Activated CD4-positive, alpha-beta memory T cell treated with anti-CD3 and anti-CD28 coated beads, Interleukin-2, amount 10 ng/mL, durations not matched to agents 7 days and 5 days (primary cell): Measurements from ENCODE around the gene MYOM3. TPM values are rescaled to one million over a fixed set of nuclear protein-coding genes. Genes with fewer than 3 reads are reported as not detected.

Experiments
- CTCF ChIA-PET: fragments of 350-600 bp; sonication (Branson Sonifier 250); formaldehyde crosslinking; loops from one replicate; lab custom pipeline; 2021; ENCODE audit warnings: antibody characterized with exemption, inconsistent platforms; lab: Charles Lee
- POLR2A ChIA-PET: fragments of 350-600 bp; sonication (Branson Sonifier 250); formaldehyde crosslinking; loops from one replicate; lab custom pipeline; 2021; ENCODE audit warnings: antibody characterized with exemption; lab: Charles Lee
- DNase-seq: peaks from one replicate; pipeline ENCODE4 v3.0.0-alpha.2; 2020
- H3K27ac Mint-ChIP-seq: one replicate; pipeline ENCODE4 v1.8.0; 2021; ENCODE audit warnings: mild to moderate bottlenecking, mixed read lengths
- H3K27me3 Mint-ChIP-seq: one replicate; pipeline ENCODE4 v1.8.0; 2021; ENCODE audit warnings: mixed read lengths
- H3K36me3 Mint-ChIP-seq: one replicate; pipeline ENCODE4 v1.8.0; 2021; ENCODE audit warnings: low read depth, mixed read lengths
- H3K4me1 Mint-ChIP-seq: one replicate; pipeline ENCODE4 v1.8.0; 2021; ENCODE audit warnings: mixed read lengths
- H3K4me3 Mint-ChIP-seq: one replicate; pipeline ENCODE4 v1.8.0; 2021; ENCODE audit warnings: mild to moderate bottlenecking, mixed read lengths
- H3K9me3 Mint-ChIP-seq: one replicate; pipeline ENCODE4 v1.8.0; 2021; ENCODE audit warnings: mixed read lengths
- total RNA-seq, 2 experiments: library from RNA; stranded (reverse); gene quantifications; one replicate each; pipeline ENCODE4 v1.2.3, GENCODE V29; 2021

The MYOM3 gene
- total RNA-seq, 2 experiments from 2014 or later, result not detected

- peaks cover 18% of the 10 kb centered on the region for H3K4me1 Mint-ChIP-seq
- no peak overlapping the region for H3K4me3 Mint-ChIP-seq
- H3K27me3 Mint-ChIP-seq, result peaks cover 12% of the 10 kb centered on the region
- H3K27ac Mint-ChIP-seq, result no peak overlapping the region
- ChIA-PET CTCF (interaction anchor here (0.7 kb wide), 1 partner anchor 37 kb away, joined by 5 read pairs; no protein-coding TSS in a partner anchor), POLR2A (no interaction called here)
- no peaks in the 10 kb centered on the region for H3K36me3 Mint-ChIP-seq
- H3K9me3 Mint-ChIP-seq, result no peaks in the 10 kb centered on the region
- no peak for DNase-seq
Measured at GRCh38 chr1:24108334-24109165, 3.4 kb downstream of the MYOM3 start.

DNA sequence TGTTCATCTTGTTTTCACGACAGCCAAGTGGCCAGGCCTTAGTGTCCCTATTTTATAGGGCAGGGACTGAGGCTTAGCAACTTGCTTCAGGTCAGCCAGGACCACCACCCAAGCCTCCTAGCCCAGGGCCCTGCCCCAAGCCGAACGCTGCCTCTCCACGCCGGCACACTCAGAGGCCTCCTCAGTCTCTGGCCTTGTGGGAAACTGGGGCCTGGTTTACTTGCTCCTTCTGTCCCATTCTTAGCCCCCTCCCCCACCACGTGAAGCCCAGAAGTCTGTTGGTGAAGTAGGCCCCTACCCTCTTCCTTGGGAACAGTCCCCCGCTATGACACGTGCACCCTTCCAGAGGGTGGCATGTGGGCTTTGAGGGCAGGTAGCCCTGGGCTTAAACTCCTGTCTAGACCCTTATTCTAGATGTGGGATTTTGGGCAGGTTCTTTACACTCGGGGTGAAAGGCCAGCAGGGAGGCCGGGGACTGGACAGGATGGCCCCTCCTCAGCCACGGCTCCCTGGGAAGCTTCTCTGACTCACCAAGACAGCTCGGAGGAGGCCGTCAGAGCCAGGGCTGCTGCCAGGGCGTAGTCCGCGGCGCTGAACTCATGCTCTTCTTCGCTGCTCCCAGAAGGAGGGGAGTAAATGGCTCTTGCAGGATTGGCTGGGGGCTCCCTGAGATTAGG is 4.3 kb downstream of the MYOM3 start:
- no peak for DNase-seq
- POLR2A ChIA-PET, result no interaction called here
- CTCF ChIA-PET, result no interaction called here
- no peaks in the 10 kb centered on the region for H3K36me3 Mint-ChIP-seq
- peaks cover 16% of the 10 kb centered on the region for H3K4me1 Mint-ChIP-seq
- no peaks in the 10 kb centered on the region for H3K9me3 Mint-ChIP-seq
- no peak overlapping the region for H3K4me3 Mint-ChIP-seq
- peaks cover 9% of the 10 kb centered on the region for H3K27me3 Mint-ChIP-seq
- no peak overlapping the region for H3K27ac Mint-ChIP-seq

GRCh38 chr1:24105368-24106160 is 6.4 kb downstream of the MYOM3 start:
- POLR2A ChIA-PET, result interaction anchor here (0.6 kb wide), 1 partner anchor 76 kb away, joined by 3 read pairs; no protein-coding TSS in a partner anchor
- H3K4me3 Mint-ChIP-seq, result no peak overlapping the region
- peaks cover 8% of the 10 kb centered on the region for H3K4me1 Mint-ChIP-seq
- no peaks in the 10 kb centered on the region for H3K9me3 Mint-ChIP-seq
- H3K36me3 Mint-ChIP-seq, result no peaks in the 10 kb centered on the region
- no peak for DNase-seq
- CTCF ChIA-PET, result no interaction called here
- H3K27me3 Mint-ChIP-seq, result peaks cover 2% of the 10 kb centered on the region
- H3K27ac Mint-ChIP-seq, result no peak overlapping the region

DNA sequence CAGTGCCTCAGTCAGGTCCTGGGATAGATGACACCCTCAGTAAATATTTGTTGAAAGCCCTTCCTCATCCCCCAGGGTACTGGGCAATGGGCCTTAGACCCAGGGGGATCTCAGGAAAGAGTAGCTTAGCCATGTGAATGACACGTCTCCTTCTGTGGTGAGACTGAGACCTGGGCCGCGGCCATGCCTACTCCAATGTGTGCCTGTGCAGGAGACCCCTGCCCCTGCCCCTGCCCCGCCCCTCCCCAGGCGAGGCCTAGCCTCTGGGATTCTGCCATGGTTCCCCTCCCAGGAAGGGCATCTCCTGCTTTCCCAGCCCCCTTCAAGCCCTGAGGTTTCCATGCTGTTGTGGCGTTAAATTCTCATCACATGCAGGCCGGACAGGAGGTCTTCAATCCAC is 7.1 kb downstream of the MYOM3 start:
- POLR2A ChIA-PET, result no interaction called here
- DNase-seq, result no peak
- Mint-ChIP-seq H3K4me1 (peaks cover 8% of the 10 kb centered on the region), H3K27ac (no peak overlapping the region), H3K9me3 (no peaks in the 10 kb centered on the region), H3K36me3 (no peaks in the 10 kb centered on the region), H3K4me3 (no peak overlapping the region), H3K27me3 (peaks cover 2% of the 10 kb centered on the region)
- CTCF ChIA-PET, result no interaction called here

- POLR2A ChIA-PET, result no interaction called here
- DNase-seq, result no peak
- Mint-ChIP-seq H3K27me3 (peaks cover 2% of the 10 kb centered on the region), H3K27ac (no peak overlapping the region), H3K4me1 (peaks cover 2% of the 10 kb centered on the region), H3K36me3 (no peaks in the 10 kb centered on the region), H3K4me3 (no peak overlapping the region), H3K9me3 (no peaks in the 10 kb centered on the region)
- CTCF ChIA-PET, result interaction anchor here (0.9 kb wide), 1 partner anchor 46 kb away, joined by 3 read pairs; no protein-coding TSS in a partner anchor
Measured at GRCh38 chr1:24103879-24104278, 8.1 kb downstream of the MYOM3 start.

DNA sequence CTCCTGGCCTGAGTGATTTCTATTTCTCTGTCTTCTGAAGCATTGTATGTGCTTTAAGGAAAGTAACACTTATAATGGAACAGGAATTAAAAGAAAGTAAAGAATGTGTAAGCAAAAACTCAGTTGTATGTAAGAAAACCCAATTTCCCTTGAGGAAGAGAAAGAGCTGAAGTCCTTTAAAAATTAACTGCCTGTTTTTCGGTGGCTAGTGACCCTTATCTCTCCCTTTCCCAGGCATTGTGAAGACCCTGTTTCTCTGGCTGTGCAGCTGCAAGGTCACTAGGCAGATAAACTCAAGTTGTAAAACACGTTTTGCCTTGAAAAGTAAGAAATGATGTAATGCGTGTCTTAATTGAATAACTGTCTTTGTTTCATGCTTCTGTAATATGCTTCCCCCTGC is 8.5 kb downstream of the MYOM3 start:
- ChIA-PET POLR2A (no interaction called here), CTCF (no interaction called here)
- Mint-ChIP-seq H3K9me3 (no peaks in the 10 kb centered on the region), H3K4me3 (no peak overlapping the region), H3K27me3 (peaks cover 2% of the 10 kb centered on the region), H3K36me3 (no peaks in the 10 kb centered on the region), H3K27ac (no peak overlapping the region), H3K4me1 (no peaks in the 10 kb centered on the region)
- DNase-seq, result no peak

DNA sequence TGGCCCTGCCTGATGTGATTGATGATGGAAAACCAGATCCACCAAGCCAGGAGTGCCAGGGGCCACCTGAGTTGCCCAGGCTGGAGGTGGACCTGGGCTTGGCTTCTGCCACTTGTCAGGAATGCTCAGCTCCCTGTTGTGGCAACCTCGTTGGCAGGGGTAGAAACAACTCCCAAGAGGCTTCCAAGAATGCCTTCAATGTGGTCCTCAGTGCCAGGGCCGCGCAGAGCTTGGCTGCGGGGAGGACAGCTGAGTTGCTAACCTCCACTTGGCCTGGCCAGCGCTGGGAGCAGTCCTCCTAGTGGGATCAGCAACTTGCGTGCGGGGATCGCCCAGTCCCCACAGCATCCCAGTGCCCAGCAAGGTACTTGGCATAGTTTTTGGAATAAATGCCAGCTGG is 9.0 kb downstream of the MYOM3 start:
- no peak overlapping the region for H3K4me3 Mint-ChIP-seq
- CTCF ChIA-PET, result no interaction called here
- H3K27ac Mint-ChIP-seq, result no peak overlapping the region
- H3K9me3 Mint-ChIP-seq, result no peaks in the 10 kb centered on the region
- peaks cover 2% of the 10 kb centered on the region for H3K27me3 Mint-ChIP-seq
- no peaks in the 10 kb centered on the region for H3K4me1 Mint-ChIP-seq
- POLR2A ChIA-PET, result no interaction called here
- no peak for DNase-seq
- H3K36me3 Mint-ChIP-seq, result no peaks in the 10 kb centered on the region

DNA sequence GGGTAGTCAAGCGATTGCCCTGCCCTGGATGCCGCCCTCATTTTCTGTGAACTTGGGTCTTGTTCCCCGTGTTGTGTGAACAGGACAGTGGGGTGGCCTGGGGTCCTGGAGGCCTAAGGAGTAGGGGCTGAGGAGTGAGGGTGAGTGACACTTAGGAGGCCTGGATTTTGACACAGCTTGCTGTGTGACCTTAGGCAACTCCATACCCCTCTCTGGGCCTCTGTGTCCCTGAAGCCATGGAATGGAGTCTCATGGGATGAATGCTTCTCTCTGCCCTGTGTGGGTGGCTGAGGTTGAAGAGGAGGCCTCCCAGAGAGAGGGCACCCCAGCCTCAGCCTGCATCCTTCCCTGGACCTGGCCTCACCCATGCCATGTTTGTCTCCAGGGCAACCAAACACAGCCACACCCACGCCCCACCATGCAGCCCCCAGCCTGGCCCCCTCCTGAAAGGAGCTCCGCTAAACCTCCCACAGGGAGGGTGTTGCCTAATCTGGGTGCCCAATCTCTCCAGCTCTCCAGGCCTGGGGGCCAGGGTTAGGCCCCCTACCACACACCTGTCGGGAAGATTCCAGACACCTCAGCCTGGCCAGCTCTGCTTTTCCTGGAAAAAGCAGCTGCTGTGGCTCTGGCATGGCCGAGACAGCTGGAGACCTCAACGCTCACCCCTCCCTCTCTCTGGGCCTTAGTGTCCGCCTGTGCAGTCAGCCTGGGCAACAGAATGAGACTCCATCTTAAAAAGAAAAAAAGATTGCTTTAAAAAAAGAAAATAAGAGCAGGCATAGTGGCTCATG is 9.9 kb downstream of the MYOM3 start:
- POLR2A ChIA-PET, result no interaction called here
- H3K9me3 Mint-ChIP-seq, result no peaks in the 10 kb centered on the region
- H3K4me1 Mint-ChIP-seq, result no peaks in the 10 kb centered on the region
- DNase-seq, result no peak
- CTCF ChIA-PET, result no interaction called here
- no peaks in the 10 kb centered on the region for H3K36me3 Mint-ChIP-seq
- H3K27ac Mint-ChIP-seq, result no peak overlapping the region
- peaks cover 2% of the 10 kb centered on the region for H3K27me3 Mint-ChIP-seq
- no peak overlapping the region for H3K4me3 Mint-ChIP-seq

- POLR2A ChIA-PET, result no interaction called here
- no peak for DNase-seq
- Mint-ChIP-seq H3K4me1 (no peaks in the 10 kb centered on the region), H3K36me3 (no peaks in the 10 kb centered on the region), H3K27ac (no peak overlapping the region), H3K27me3 (peaks cover 2% of the 10 kb centered on the region), H3K9me3 (no peaks in the 10 kb centered on the region), H3K4me3 (no peak overlapping the region)
- CTCF ChIA-PET, result interaction anchor here (0.6 to 1.1 kb wide), 2 partner anchors 11 to 60 kb away, joined by 3 read pairs; no protein-coding TSS in a partner anchor
Measured at GRCh38 chr1:24100945-24101737, 10.8 kb downstream of the MYOM3 start.

GRCh38 chr1:24098943-24099638 is 12.8 kb downstream of the MYOM3 start:
- Mint-ChIP-seq H3K4me3 (no peak overlapping the region), H3K4me1 (no peaks in the 10 kb centered on the region), H3K9me3 (no peaks in the 10 kb centered on the region), H3K27me3 (peaks cover 1% of the 10 kb centered on the region), H3K27ac (no peak overlapping the region), H3K36me3 (no peaks in the 10 kb centered on the region)
- ChIA-PET POLR2A (no interaction called here), CTCF (no interaction called here)
- no peak for DNase-seq

- Mint-ChIP-seq H3K4me3 (no peak overlapping the region), H3K27me3 (no peaks in the 10 kb centered on the region), H3K9me3 (no peaks in the 10 kb centered on the region), H3K4me1 (no peaks in the 10 kb centered on the region), H3K36me3 (no peaks in the 10 kb centered on the region), H3K27ac (no peak overlapping the region)
- CTCF ChIA-PET, result no interaction called here
- POLR2A ChIA-PET, result no interaction called here
- DNase-seq, result no peak
Measured at GRCh38 chr1:24098102-24098501, 13.8 kb downstream of the MYOM3 start.
